Erythroblast (primary cell): ENCODE results near the gene C1QTNF2.
A peak's percentile ranks its signal among the peaks of the same experiment; 100 is the strongest.
"Not testable (repeated sequence)": the region's sequence is repeated elsewhere in the genome, so short reads cannot be mapped to it uniquely, and the experiment has no call there.

ENCODE experiments used
- DNase-seq, 2 experiments: peaks; one replicate each; lab custom pipeline; 2025; lab: John Stamatoyannopoulos, UW
- GATA1 ChIP-seq: IDR thresholded peaks from 2 replicates; pipeline ENCODE4 v1.6.1; 2011; ENCODE audit warnings: low read depth, mild to moderate bottlenecking, control low read depth, low read length, moderate library complexity
- POLR2A ChIP-seq: IDR thresholded peaks from 2 replicates; pipeline ENCODE4 v1.6.1; 2011; ENCODE audit warnings: mild to moderate bottlenecking, low read length

C1QTNF2 gene

DNA sequence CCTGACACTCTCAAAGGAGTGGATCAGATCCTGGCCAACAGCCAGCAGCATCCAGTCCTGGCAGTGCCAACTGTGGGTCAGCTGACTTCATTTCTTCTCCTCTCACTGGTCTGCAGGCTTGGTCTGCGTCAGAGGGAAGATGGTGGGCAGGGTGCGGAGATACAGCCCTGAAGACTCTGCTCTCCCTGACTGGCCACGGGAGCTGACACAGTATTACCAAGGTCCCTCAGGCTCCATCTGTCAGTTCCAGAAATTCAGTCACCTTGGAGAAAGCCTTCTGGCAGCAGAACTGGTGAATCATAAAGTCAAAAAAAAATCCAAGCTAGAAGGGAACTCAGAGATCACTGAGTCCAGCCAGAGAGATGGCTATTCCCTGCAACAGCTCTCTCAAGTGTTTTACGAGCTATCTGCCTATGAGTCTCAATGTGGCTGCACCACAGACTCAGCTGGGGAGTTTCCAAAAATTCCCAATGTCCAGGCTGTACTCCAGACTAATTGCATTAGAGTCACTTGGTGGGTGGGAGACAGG, 27.9 kb downstream of the C1QTNF2 start:
- TF ChIP-seq GATA1, result no peak
- TF ChIP-seq POLR2A, result no peak
- no peak for DNase-seq

GRCh38 chr5:160341309-160341870, 29.0 kb downstream of the C1QTNF2 start:
- TF ChIP-seq GATA1 (no peak), POLR2A (no peak)
- peak; percentile 15 to 43 for DNase-seq

- DNase-seq, result not testable (repeated sequence)
Measured at GRCh38 chr5:160340513-160340912, 29.9 kb downstream of the C1QTNF2 start.

GRCh38 chr5:160339406-160340130, 30.9 kb downstream of the C1QTNF2 start:
- TF ChIP-seq POLR2A (no peak), GATA1 (no peak)
- peak; percentile 20 to 44 for DNase-seq

DNA sequence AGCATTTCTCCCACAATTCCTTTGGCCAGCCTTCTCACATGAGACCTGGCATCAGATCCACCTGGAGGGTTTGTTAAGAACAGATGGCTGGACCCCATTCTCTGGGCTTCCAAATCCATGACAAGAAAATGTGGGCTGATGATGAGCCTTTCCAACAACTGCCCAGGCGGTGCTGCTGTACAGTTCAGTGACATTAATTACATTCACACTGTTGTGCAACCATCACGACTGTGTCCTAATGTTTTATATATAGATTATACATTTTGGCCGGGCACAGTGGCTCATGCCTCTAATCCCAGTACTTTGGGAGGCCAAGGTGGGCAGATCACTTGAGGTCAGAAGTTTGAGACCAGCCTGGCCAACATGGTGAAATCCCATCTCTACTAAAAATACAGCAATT, 35.7 kb downstream of the C1QTNF2 start:
- DNase-seq, result not testable (repeated sequence)

GRCh38 chr5:160333721-160334120, 36.7 kb downstream of the C1QTNF2 start:
- no peak for DNase-seq
- TF ChIP-seq POLR2A (no peak), GATA1 (no peak)

DNA sequence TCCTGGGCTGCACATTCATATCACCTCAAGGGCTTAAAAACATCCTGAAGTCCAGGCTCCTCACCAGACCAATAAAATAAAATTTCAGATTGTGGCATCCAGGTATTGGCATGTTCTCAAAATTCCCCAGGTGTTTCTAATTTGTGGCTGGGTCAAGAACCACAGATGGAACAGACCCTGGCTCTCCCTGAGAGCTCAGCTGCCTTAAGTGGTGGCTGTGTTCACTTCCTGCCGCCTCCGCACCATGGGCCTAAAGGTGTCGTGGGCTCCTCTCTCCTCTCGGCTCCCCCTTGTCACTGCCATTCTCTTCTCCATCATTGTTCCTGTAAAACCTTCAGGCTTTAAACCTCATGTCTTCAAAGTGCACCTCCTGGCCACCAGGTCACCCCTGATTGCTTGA, 40.2 kb downstream of the C1QTNF2 start:
- TF ChIP-seq POLR2A (no peak), GATA1 (no peak)
- DNase-seq, result no peak

- TF ChIP-seq GATA1 (no peak), POLR2A (no peak)
- DNase-seq, result no peak
Measured at GRCh38 chr5:160327818-160328217, 42.6 kb downstream of the C1QTNF2 start.

DNA sequence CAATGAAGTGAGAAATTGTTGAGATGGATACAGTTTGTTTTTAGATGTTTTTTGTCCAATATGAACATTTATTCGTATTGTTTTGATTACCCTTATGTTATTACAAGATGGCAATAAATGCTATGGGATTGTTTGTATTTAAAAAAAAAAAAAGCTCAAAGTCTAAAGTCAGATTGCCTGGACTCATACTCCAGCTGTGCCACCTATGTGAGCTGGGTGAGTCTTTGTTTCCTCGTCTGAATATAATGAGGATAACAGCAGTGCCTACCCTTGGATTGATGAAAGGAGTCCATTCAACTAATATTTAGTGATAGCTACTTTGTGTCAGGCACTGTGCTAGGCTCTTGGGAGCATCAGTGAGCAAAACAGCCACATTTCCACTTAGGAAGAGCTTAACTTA, 43.4 kb downstream of the C1QTNF2 start:
- no peak for DNase-seq
- no peak for TF ChIP-seq POLR2A
- TF ChIP-seq GATA1, result no peak

DNA sequence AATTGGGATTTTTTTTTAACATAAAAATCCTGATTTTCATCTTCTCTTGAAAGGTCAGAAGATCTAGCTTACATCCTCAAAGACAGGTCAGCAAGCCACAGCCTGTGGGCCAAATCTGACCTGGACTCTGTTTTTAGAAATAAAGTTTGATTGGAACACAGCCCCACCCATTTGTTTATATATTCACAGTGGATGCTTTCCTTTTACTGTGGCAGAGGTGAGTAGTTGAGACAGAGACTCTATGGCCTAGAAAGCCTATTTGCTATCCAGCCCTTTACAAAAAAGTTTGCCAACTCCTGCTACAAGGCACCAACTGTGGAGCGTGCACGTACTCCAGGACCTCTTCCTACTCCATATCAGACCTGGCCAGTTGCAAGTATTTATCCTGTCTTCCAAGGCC, 44.7 kb downstream of the C1QTNF2 start:
- TF ChIP-seq POLR2A (no peak), GATA1 (no peak)
- DNase-seq, result no peak

- no peak for DNase-seq
- TF ChIP-seq GATA1, result no peak
- TF ChIP-seq POLR2A, result no peak
Measured at GRCh38 chr5:160324886-160325285, 45.5 kb downstream of the C1QTNF2 start.

GRCh38 chr5:160318409-160318808, 52.0 kb downstream of the C1QTNF2 start:
- DNase-seq, result no peak
- TF ChIP-seq GATA1 (no peak), POLR2A (no peak)

- no peak for DNase-seq
- TF ChIP-seq GATA1, result no peak
- no peak for TF ChIP-seq POLR2A
Measured at GRCh38 chr5:160317434-160317833, 53.0 kb downstream of the C1QTNF2 start.

- TF ChIP-seq POLR2A (no peak), GATA1 (no peak)
- DNase-seq, result peak in 1 of 2 experiments; percentile 21
Measured at GRCh38 chr5:160315968-160316367, 54.5 kb downstream of the C1QTNF2 start.
